22Rv1 (cell line): ENCODE measurements around the gene RNF186.

Experiments used
- H3K27ac ChIP-seq: fragments of 450-650 bp; 2 replicates; pipeline ENCODE4 v1.5.1; 2017
- ZFX ChIP-seq: fragments of 450-650 bp; IDR thresholded peaks from 2 replicates; pipeline ENCODE4 v1.6.1; 2017; ENCODE audit warnings: antibody characterized with exemption, borderline replicate concordance
- TF ChIP-seq, protein P1 (sequence below): fragments of 450-650 bp; IDR thresholded peaks from 2 replicates; pipeline ENCODE4 v1.5.1; 2017; ENCODE audit warnings: mild to moderate bottlenecking

Gene RNF186

DNA sequence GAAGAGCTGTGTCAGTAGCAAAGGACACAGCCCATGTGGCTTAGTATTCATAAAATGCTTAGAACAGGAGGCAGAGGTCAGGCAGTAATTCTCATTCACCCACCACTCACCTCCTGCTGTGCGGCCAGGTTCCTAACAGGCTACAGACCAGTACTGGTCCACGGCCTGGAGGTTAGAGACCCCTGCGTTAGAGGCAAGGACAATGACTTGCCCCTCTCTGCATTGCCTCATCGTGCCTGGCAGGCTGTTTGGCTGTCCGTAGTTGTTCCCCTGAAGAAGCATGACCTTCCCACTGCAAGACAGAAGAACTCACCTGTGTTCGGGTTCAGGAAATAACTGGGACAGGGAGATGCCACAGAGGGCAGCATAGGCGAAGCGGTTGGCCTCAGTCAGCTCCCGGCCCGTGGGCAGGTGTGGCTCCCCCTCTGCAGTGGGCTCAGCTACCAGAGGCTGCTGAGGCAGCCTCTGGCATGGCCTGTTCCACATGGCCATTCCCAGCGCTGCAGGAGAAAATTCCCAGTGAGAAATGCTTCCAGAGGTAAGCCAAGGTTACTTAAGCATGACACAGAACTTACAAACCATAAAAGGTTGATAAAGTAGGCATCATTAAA is 34.7 kb downstream of the RNF186 start:
- no peak overlapping the region for H3K27ac ChIP-seq
- TF ChIP-seq, protein P1, sequence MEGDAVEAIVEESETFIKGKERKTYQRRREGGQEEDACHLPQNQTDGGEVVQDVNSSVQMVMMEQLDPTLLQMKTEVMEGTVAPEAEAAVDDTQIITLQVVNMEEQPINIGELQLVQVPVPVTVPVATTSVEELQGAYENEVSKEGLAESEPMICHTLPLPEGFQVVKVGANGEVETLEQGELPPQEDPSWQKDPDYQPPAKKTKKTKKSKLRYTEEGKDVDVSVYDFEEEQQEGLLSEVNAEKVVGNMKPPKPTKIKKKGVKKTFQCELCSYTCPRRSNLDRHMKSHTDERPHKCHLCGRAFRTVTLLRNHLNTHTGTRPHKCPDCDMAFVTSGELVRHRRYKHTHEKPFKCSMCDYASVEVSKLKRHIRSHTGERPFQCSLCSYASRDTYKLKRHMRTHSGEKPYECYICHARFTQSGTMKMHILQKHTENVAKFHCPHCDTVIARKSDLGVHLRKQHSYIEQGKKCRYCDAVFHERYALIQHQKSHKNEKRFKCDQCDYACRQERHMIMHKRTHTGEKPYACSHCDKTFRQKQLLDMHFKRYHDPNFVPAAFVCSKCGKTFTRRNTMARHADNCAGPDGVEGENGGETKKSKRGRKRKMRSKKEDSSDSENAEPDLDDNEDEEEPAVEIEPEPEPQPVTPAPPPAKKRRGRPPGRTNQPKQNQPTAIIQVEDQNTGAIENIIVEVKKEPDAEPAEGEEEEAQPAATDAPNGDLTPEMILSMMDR, result no peak
- no peak for TF ChIP-seq ZFX

DNA sequence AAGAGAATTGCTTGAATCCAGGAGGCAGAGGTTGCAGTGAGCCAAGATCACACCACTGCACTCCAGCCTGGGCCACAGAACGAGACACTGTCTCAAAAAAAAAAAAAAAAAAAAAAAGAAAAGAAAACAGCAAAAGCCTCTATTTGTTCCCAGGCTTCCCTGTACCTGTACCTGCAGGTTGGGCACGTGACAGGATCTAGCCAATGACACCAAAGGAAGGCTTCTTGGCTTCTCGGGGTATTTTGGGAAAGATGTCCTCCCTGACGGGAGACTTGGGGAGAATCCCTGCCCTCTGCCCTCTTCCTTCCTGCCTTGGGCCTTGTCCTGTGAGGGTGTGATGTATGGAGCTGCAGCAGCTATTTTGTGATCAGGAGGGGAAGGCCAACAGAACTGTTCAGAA is 38.1 kb downstream of the RNF186 start:
- TF ChIP-seq, protein P1, result no peak
- no peak for TF ChIP-seq ZFX
- peak overlapping the region; percentile 66 for H3K27ac ChIP-seq

DNA sequence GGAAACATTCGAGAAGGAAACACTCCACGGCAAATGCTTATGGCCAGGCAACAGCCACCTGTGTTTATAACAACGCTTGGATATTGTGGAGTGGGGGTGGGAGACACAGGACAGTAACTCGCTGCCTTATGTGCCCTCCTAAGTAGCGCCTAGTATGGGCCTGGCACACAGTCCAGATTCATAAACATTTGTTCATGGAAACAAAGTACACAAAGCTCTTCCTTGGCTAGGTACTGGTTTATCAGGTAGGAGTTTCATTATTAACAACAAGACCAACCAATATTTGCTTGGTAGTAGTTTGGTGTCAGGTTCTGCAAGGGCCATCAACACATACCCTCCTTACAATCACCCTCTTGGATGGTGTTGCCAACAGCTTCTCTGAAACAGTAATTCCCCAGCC is 38.8 kb downstream of the RNF186 start:
- TF ChIP-seq, protein P1, result no peak
- no peak for TF ChIP-seq ZFX
- H3K27ac ChIP-seq, result peak overlapping the region; percentile 66

DNA sequence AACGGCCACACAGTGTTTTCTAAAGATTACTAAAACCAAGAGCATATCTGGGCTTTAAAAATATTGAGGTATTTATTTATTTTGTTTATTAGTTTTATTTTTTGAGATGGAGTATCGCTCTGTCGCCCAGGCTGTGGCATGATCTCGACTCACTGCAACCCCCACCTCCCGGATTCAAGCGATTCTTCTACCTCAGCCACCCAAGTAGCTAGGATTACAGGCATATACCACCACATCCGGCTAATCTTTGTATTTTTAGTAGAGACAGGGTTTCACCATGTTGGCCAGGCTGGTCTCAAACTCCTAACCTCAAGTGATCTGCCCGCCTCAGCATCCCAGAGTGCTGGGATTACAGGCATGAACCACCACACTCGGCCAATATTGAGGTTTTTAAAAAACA is 39.3 kb downstream of the RNF186 start:
- H3K27ac ChIP-seq, result peak overlapping the region; percentile 66
- TF ChIP-seq, protein P1, result no peak
- TF ChIP-seq ZFX, result no peak

DNA sequence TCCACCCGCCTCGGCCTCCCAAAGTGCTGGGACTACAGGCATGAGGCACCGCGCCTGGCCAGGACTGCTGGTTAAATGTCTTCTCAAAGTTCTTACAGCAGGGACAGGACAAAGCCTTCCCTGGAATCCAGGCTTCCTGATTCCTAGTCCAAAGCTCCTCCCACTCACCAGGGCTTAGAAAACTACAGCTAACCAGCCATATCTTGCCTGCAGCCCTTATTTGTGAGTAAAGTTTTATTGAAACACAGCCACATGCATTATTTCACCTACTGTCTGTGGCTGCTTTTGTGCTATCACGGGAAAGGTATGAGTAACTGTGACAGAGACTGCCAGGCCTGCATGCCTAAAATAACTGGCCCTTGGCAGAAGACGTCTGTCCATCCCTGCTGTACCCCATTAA is 39.8 kb downstream of the RNF186 start:
- TF ChIP-seq, protein P1, result no peak
- no peak for TF ChIP-seq ZFX
- peak overlapping the region; percentile 66 for H3K27ac ChIP-seq

DNA sequence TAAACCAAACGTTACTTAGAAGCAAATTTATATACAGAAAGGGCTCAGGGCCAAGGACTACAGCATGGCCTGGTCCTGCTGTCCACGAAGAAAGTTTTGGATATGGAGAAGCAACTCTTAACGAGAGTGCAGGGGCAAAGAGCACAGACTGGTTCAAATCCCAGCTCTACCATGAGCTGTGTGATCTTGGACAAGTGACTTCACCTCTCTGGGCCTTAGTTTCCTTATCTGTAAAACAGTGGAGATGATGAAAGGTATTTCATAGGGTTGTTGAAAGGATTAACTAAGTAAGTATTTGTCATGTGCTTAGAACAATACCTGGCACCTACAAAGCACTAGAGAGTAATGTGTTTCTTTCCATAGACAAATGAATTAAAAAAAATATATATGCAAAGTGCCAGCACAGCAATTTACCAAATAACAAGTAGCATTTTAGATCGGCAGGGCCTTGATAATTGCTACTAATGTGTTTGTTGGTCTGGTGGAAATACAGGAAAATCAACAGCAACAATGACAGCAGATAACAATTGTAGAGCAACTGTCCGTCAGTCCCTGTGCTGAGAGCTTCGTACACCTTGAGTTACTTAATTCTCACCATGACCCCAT is 40.8 kb downstream of the RNF186 start:
- H3K27ac ChIP-seq, result no peak overlapping the region
- TF ChIP-seq, protein P1, result no peak
- no peak for TF ChIP-seq ZFX

DNA sequence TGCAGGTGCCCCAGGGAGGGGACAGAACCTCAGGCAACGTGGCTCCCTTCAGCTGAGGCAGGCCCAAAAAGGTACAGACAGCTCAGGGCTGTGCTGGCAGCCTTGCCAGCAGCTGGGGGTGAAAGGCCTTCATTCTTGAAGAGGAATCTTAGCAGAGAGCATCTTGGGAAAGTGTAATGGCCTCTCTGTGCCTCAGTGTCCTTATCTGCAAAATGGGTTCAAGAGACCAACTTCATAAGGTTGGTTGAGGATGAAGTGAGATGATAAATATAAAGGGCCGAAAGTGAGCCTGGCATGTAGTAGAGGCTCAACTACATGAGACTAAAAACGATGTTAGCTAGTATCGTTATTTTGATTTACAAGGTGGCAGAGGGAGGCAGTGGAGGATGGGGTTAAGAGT is 41.6 kb downstream of the RNF186 start:
- H3K27ac ChIP-seq, result no peak overlapping the region
- TF ChIP-seq ZFX, result no peak
- TF ChIP-seq, protein P1, result no peak
